ENCODE measurements around the gene CMSS1.

CMSS1 gene

GRCh38 chr3:99772671-99773070 is 45.0 kb upstream of the CMSS1 start:
- H3K9me3 ChIP-seq (ENCODE audit: control insufficient read depth, low read length) = no peaks in the 10 kb centered on the region
- TF ChIP-seq CTCF (IDR thresholded peaks at IDR 0.05) = no peak
- H3K27ac ChIP-seq = no peak overlapping the region
- no peaks in the 10 kb centered on the region for H3K27me3 ChIP-seq (ENCODE audit: control insufficient read depth, insufficient read depth, low read length)
- H2AFZ ChIP-seq = no peak overlapping the region
- no peak overlapping the region for H3K9ac ChIP-seq
- no peak overlapping the region for H3K4me3 ChIP-seq (ENCODE audit: low read depth, low read length)
- H3K36me3 ChIP-seq (ENCODE audit: control insufficient read depth, insufficient read depth, low read length) = no peaks in the 10 kb centered on the region
- H3K79me2 ChIP-seq = no peaks in the 10 kb centered on the region
- H3K4me1 ChIP-seq = no peaks in the 10 kb centered on the region
- no peak overlapping the region for H3K4me2 ChIP-seq (ENCODE audit: low read length)

- no peaks in the 10 kb centered on the region for H3K9me3 ChIP-seq (ENCODE audit: control insufficient read depth, low read length)
- no peaks in the 10 kb centered on the region for H3K36me3 ChIP-seq (ENCODE audit: control insufficient read depth, insufficient read depth, low read length)
- H3K4me1 ChIP-seq = no peaks in the 10 kb centered on the region
- no peak for TF ChIP-seq CTCF (IDR thresholded peaks at IDR 0.05)
- no peaks in the 10 kb centered on the region for H3K79me2 ChIP-seq
- H3K9ac ChIP-seq = no peak overlapping the region
- H3K27ac ChIP-seq = no peak overlapping the region
- H3K4me2 ChIP-seq (ENCODE audit: low read length) = no peak overlapping the region
- no peak overlapping the region for H2AFZ ChIP-seq
- H3K27me3 ChIP-seq (ENCODE audit: control insufficient read depth, insufficient read depth, low read length) = no peaks in the 10 kb centered on the region
- H3K4me3 ChIP-seq (ENCODE audit: low read depth, low read length) = no peak overlapping the region
Observed at GRCh38 chr3:99774467-99774866, 43.2 kb upstream of the CMSS1 start.

- Histone ChIP-seq H3K4me3 (ENCODE audit: low read depth, low read length) (no peak overlapping the region), H3K9ac (no peak overlapping the region), H3K79me2 (no peaks in the 10 kb centered on the region), H3K36me3 (ENCODE audit: control insufficient read depth, insufficient read depth, low read length) (no peaks in the 10 kb centered on the region), H3K27me3 (ENCODE audit: control insufficient read depth, insufficient read depth, low read length) (no peaks in the 10 kb centered on the region), H2AFZ (no peak overlapping the region), H3K4me2 (ENCODE audit: low read length) (no peak overlapping the region), H3K9me3 (ENCODE audit: control insufficient read depth, low read length) (no peaks in the 10 kb centered on the region), H3K4me1 (no peaks in the 10 kb centered on the region), H3K27ac (no peak overlapping the region)
- TF ChIP-seq CTCF (IDR thresholded peaks at IDR 0.05) = no peak
Observed at GRCh38 chr3:99776516-99777209, 41.0 kb upstream of the CMSS1 start.

- no peaks in the 10 kb centered on the region for H3K36me3 ChIP-seq (ENCODE audit: control insufficient read depth, insufficient read depth, low read length)
- no peaks in the 10 kb centered on the region for H3K9me3 ChIP-seq (ENCODE audit: control insufficient read depth, low read length)
- H2AFZ ChIP-seq = no peak overlapping the region
- H3K9ac ChIP-seq = no peak overlapping the region
- H3K27ac ChIP-seq = no peak overlapping the region
- no peak overlapping the region for H3K4me3 ChIP-seq (ENCODE audit: low read depth, low read length)
- no peaks in the 10 kb centered on the region for H3K27me3 ChIP-seq (ENCODE audit: control insufficient read depth, insufficient read depth, low read length)
- no peak overlapping the region for H3K4me2 ChIP-seq (ENCODE audit: low read length)
- H3K79me2 ChIP-seq = no peaks in the 10 kb centered on the region
- no peaks in the 10 kb centered on the region for H3K4me1 ChIP-seq
- no peak for TF ChIP-seq CTCF (IDR thresholded peaks at IDR 0.05)
Observed at GRCh38 chr3:99777210-99777549, 40.5 kb upstream of the CMSS1 start.

GRCh38 chr3:99777708-99778107 is 40.0 kb upstream of the CMSS1 start:
- Histone ChIP-seq H3K79me2 (no peaks in the 10 kb centered on the region), H3K9ac (no peak overlapping the region), H3K4me3 (ENCODE audit: low read depth, low read length) (no peak overlapping the region), H3K4me1 (no peaks in the 10 kb centered on the region), H3K9me3 (ENCODE audit: control insufficient read depth, low read length) (no peaks in the 10 kb centered on the region), H2AFZ (no peak overlapping the region), H3K36me3 (ENCODE audit: control insufficient read depth, insufficient read depth, low read length) (no peaks in the 10 kb centered on the region), H3K4me2 (ENCODE audit: low read length) (no peak overlapping the region), H3K27me3 (ENCODE audit: control insufficient read depth, insufficient read depth, low read length) (no peaks in the 10 kb centered on the region), H3K27ac (no peak overlapping the region)
- no peak for TF ChIP-seq CTCF (IDR thresholded peaks at IDR 0.05)
